RWPE1 (cell line): ENCODE results near the gene AFG3L2.
A peak's percentile ranks its signal among the peaks of the same experiment; 100 is the strongest.

ENCODE experiments used
- CTCF ChIA-PET: fragments of 350-600 bp; sonication (Branson Sonifier 250); formaldehyde crosslinking; extraction: SDS; loops from one replicate; lab custom pipeline; 2021; lab: Yijun Ruan, JAX
- POLR2A ChIA-PET: fragments of 400-600 bp; formaldehyde crosslinking; extraction: SDS; loops from one replicate; lab custom pipeline; 2020; ENCODE audit warnings: antibody characterized with exemption; ENCODE audit not compliant: low non-redundant PET; lab: Yijun Ruan, JAX
- DNase-seq: peaks from one replicate; pipeline ENCODE4 v3.0.0; 2012; ENCODE audit warnings: low spot score
- H3K27ac ChIP-seq: fragments of 450-650 bp; 2 replicates; pipeline ENCODE4 v1.5.1; 2017
- TF ChIP-seq, protein P1 (sequence below): fragments of 450-650 bp; conservative IDR thresholded peaks from 2 replicates; pipeline ENCODE4 v1.5.1; 2017; ENCODE audit warnings: low read depth, mild to moderate bottlenecking

AFG3L2 gene

DNA sequence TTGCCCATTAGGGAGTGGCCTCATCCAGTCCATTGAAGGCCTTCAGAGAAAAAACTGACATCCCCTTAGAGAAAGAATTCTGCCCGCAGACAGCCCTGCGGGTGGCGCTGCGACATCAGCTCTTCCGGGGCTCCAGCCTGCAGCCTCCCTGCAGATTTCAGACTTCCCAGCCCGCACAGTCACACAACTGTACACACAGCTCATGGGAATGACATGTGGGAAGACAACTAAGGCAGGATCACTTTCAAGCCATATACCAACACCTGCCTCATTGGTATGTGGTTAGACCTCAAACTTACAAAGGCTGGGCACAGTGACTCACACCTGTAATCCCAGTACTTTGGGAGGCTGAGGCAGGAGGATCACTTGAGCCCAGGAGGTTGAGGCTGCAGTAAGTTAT lies 93.8 kb downstream of the AFG3L2 start:
- peak overlapping the region; percentile 69 for H3K27ac ChIP-seq
- CTCF ChIA-PET = interaction anchor here (0.9 to 1.6 kb wide), 2 partner anchors 11 to 14 kb away, joined by 3 to 12 read pairs; no protein-coding TSS in a partner anchor
- TF ChIP-seq, protein P1, sequence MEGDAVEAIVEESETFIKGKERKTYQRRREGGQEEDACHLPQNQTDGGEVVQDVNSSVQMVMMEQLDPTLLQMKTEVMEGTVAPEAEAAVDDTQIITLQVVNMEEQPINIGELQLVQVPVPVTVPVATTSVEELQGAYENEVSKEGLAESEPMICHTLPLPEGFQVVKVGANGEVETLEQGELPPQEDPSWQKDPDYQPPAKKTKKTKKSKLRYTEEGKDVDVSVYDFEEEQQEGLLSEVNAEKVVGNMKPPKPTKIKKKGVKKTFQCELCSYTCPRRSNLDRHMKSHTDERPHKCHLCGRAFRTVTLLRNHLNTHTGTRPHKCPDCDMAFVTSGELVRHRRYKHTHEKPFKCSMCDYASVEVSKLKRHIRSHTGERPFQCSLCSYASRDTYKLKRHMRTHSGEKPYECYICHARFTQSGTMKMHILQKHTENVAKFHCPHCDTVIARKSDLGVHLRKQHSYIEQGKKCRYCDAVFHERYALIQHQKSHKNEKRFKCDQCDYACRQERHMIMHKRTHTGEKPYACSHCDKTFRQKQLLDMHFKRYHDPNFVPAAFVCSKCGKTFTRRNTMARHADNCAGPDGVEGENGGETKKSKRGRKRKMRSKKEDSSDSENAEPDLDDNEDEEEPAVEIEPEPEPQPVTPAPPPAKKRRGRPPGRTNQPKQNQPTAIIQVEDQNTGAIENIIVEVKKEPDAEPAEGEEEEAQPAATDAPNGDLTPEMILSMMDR = no peak
- peak; percentile 38 for DNase-seq
- POLR2A ChIA-PET = no interaction called here

DNA sequence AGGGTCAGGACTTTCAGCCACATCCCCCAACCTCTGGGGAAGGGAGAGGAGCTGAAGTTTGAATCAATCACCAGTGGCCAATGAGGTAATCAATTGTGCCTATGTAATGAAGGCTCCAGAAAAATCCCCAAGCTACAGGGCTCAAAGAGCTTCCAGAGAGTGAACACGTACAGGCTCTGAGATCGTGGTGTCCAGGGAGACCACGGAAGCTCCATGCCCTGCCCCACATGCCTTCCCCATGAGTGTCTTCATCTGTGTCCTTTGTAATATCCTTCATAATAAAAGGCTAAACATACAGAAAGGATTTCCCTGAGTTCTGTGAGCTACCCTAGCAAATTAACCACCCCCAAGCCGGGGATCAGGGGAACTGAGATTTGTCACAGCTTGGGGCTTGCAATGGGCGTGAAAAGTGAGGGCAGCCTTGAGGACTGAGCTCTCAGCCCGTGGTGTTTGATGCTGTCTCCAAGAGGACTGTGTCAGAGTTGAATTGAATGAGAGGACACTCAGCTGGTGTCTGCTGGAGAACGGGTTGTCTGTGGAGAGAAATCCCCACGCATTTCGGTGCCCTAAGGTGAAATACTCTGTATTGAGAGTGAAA lies 94.5 kb downstream of the AFG3L2 start:
- H3K27ac ChIP-seq = peak overlapping the region; percentile 69
- ChIA-PET POLR2A (no interaction called here), CTCF (interaction anchor here (0.7 to 1.6 kb wide), 3 partner anchors 10 to 15 kb away, joined by 3 to 12 read pairs (median 3); no protein-coding TSS in a partner anchor)
- peak; percentile 69 for DNase-seq
- TF ChIP-seq, protein P1 = no peak

DNA sequence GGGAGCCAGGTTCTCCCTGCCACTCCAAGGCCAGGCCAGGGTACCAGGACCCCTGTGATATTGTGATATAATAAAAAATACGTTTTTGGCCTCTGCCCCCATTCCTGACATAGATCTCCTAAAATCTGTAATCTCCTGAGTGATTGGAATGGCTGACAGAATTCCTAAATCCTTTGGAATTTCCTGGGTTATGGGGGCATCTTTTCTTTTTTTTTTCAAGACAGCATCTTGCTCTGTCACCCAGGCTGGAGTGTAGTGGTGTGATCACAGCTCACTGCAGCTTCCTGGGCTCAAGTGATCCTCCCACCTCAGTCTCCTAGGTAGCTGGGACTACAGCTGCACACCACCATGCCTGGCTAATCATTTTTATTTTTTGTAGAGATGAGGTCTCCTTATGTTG lies 95.2 kb downstream of the AFG3L2 start:
- POLR2A ChIA-PET = no interaction called here

DNA sequence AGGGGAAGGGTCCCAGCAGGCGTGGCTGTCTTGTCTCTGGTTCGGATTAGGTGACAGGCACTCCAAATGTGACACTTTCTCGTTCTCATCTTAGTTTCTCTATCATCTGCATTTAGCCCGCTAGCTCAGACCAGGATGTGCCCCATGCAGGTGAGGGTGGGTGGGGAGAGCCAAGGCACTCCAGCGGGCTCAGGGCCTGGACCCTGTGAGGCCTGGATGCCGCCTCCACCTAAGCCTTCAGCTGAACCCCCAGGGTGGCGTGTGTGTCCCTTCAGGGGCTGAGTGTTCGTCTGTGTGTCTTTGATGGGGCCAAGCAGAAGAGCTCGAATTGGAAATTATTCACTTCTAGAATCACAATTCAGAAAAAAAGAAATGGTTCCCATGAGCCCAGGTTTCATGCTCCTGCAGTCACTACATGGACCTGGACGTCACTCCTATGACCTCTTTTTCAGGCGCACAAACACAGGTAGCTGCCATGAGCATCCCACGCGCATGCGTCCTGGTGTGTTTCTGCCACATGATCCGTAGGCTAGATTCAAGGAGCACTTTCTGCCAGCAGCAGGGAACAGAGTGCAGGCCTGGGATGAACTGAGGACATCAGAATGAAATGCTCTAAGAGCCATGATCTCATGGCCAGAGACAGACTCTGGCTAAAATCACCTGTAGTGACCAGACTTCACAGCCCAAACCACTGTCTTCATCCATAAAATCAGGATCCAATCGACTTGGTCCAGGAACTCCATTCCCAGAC lies 97.1 kb downstream of the AFG3L2 start:
- ChIA-PET CTCF (interaction anchor here (1.8 kb wide), 1 partner anchor 8 kb away, joined by 10 read pairs; no protein-coding TSS in a partner anchor), POLR2A (no interaction called here)
- TF ChIP-seq, protein P1 = no peak
- DNase-seq = no peak
- H3K27ac ChIP-seq = peak overlapping the region; percentile 65

More for the DNA sequence above, 95.2 kb downstream of the AFG3L2 start:
- TF ChIP-seq, protein P1 = no peak
- CTCF ChIA-PET = interaction anchor here (1.6 to 1.8 kb wide), 2 partner anchors 10 kb away, joined by 10 to 12 read pairs; no protein-coding TSS in a partner anchor
- no peak for DNase-seq
- H3K27ac ChIP-seq = peak overlapping the region; percentile 69
